HG03460 (cell line): ENCODE data around the gene COL20A1.

ENCODE experiments used
- ATAC-seq: cut with Tn5 transposase; IDR thresholded peaks from one replicate; pipeline ENCODE4 v1.9.1; 2021; ENCODE audit not compliant: unreplicated experiment

Gene COL20A1

DNA sequence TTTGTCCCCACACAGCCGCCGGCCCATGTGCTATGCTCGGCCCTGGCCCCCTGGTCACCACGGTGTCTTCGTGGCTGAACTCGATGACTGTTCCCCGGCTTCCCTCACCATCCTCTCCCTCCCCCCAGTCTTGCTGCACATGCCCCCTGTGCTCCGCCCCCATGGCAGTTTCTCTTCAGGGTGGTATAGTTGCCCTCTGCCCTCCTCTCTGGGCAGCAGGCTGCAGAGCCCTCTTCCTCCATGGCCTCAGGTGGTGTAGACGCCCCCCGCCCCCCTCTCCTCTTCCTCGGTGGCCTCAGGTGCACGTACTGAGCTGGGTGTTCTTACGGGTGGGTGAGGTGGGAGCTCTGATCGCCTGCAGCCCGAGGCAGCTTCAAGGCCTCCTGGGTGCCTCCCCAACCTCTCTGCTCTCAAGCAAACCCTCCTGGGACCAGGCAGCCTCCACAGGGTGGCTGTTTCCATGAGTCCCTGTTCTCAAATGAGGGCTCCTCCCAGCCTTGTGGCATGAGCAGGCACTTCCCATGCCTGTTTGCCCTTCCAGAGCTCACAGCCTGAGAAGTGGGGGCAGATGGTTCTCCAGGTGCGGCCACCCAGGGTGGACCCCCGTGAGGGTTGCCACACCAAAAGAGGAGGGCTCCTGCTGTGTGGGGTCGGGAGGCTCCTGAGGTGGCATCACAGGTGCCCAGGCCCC lies 24.8 kb downstream of the COL20A1 start:
- no peak for ATAC-seq

GRCh38 chr20:63318391-63319163 lies 25.6 kb downstream of the COL20A1 start:
- ATAC-seq = no peak

- ATAC-seq = no peak
Measured at GRCh38 chr20:63319164-63320040, 26.4 kb downstream of the COL20A1 start.

DNA sequence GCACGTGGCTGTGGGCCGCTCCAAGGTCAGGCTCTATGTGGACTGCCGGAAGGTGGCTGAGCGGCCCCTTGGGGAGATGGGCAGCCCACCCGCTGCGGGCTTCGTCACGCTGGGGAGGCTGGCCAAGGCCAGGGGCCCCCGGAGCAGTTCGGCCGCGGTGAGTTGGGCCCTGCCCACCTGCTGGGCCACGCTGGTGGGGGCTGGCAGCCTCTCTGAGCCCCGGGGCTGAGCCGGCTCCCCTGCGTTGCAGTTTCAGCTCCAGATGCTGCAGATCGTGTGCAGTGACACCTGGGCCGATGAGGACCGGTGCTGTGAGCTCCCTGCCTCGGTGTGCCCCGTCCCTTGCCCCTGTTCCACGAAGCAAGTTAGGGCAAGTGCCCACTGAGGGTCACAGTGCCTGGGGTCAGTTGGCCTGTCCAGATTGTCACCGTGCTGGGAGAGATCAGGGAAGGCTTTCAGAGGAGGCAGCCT lies 27.1 kb downstream of the COL20A1 start:
- ATAC-seq = no peak

GRCh38 chr20:63320616-63321147 lies 27.7 kb downstream of the COL20A1 start:
- ATAC-seq = no peak

GRCh38 chr20:63321148-63321831 lies 28.3 kb downstream of the COL20A1 start:
- ATAC-seq = no peak

DNA sequence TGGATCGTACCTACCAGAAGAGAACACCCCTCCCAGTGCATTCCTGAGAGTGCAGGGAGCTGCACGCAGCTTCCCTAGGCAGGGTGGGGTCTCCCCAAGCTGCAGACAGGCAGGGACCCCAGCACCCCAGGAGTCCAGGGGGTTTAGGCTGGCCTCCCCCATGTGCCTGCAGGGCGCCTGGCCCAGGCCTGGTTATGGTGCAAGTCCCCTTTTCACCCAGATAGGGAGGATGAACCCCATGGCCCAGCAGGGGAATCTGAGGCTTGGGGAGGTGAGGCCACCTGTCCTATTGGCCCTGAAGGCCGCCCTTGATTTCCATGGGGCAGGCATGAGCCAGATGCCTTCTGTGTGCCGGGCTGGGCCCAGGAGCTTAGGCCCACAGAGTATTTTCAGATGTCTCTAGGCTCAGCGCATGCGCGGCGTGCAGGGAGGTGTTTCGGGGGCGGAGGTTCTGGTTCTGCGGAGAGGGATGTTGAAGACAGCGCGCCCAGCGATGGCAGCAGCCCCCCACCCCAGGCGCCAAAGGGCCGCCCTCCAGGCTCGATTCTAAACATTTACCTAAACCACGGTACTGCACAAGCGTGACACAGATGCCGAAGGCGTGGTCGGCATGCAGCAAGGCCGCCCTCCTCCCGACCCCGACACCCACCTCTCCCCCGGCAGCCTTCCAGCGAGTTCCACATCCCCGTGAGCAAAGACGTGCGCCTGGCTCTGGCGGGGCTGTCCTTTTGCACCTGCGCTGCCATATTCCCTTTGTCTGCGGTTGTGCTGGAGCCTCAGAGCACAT lies 29.4 kb downstream of the COL20A1 start:
- no peak for ATAC-seq

DNA sequence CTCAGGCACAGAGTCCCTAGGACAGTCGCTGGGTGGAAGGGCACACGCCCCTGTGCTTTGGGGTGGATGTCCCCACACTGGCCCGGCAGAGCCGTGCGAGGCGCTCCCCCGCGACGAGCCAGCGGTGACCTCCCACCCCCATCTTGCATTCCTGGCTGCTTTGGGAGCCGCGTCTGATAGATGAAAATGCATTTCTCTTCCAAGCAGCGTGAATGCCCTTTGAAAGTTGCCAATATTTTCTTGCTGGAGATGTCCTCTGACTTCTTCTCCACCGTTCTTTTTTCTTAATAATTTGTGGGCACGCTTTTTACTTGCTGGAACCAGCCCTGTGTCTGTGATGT lies 29.9 kb downstream of the COL20A1 start:
- no peak for ATAC-seq

DNA sequence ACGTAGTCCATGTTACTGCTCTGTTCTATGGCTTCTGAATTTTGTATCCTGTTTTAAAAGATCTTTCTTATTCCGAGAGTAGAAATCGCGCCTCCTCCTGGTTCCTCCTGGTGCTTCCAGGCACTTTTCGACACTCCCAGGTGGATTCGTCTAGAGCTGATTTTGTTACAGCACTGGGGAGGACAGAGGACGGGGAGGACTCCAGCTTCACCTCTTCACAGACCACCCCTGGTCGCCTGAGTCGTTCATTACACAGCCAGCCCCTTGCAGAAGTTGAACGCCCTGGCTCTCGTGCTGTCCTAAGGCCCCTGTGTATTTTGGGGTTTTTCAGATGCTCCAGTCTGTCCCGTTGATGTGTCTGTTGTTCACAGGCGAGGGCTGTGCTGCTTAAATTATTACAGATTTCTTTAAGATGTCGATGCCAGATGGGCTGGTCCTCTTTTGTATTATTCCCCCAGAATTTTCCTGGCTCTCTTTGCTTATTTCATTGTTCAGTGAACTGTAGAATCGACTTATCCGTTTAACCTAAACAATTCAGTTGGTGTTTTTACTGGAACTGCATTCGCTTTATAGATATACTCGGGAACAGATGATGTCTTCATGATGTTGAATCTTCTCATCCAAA lies 30.5 kb downstream of the COL20A1 start:
- no peak for ATAC-seq

DNA sequence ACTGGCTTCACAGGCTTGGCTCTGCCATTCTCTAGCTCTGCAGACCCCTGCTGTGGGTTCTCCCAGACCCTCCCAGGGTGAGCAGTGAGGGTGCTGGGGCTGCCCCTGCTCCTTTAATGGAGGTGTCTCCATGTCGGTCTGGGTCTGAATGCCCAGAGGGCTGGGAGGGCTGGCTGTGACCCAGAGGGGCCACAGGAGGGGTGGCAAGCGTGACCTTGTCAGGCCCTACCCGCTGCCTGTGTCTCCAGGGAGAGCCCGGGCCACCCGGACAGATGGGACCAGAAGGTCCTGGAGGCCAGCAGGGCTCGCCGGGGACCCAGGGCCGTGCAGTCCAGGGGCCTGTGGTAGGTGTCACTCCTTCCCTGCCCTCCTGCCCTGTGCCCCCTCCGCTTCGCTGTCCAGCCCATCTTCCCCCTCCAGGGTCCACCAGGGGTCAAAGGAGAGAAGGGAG lies 32.1 kb downstream of the COL20A1 start:
- ATAC-seq = no peak

- no peak for ATAC-seq
Measured at GRCh38 chr20:63325554-63326313, 32.7 kb downstream of the COL20A1 start.

DNA sequence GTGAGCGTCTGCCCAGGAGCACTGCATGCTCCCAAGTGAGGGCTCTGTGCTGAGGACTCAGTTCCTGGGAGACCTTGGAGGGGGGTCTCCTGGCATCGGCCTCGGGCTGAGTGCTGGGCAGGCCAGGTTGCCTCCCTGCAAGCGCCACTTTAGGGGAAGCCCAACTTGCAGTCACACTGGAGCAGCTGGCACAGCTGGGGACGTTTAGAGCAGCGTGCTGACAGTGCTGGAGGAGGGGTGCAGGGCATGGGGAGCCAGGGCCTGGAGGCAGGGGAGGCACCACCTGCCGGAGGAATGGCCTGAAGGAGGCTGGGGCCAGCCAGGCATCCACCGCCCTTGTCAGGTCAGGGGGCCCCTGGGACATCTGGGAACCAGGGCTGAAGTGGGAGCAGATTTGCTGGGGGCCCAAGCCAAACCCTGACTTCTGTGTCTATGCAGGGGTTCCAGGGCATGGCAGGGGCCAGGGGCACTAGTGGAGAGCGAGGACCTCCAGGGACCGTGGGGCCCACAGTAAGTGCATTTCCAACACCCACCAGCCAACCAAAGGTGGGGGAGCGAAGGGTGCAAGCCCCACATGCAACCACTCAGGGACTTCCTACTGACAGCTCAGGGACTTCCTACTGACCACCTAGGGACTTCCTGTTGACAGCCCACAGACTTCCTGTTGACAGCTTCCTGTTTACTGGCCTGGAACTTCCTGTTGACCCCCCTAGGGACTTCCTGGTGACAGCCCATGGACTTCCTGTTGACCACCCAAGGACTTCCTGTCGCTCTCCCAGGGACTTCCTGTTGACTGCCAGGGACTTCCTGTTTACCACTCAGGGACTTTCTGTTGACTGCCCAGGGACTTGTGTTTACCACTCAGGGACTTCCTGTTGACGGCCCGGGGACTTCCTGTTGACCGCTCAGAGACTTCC lies 33.6 kb downstream of the COL20A1 start:
- ATAC-seq = no peak

GRCh38 chr20:63327231-63327745 lies 34.3 kb downstream of the COL20A1 start:
- ATAC-seq = no peak

DNA sequence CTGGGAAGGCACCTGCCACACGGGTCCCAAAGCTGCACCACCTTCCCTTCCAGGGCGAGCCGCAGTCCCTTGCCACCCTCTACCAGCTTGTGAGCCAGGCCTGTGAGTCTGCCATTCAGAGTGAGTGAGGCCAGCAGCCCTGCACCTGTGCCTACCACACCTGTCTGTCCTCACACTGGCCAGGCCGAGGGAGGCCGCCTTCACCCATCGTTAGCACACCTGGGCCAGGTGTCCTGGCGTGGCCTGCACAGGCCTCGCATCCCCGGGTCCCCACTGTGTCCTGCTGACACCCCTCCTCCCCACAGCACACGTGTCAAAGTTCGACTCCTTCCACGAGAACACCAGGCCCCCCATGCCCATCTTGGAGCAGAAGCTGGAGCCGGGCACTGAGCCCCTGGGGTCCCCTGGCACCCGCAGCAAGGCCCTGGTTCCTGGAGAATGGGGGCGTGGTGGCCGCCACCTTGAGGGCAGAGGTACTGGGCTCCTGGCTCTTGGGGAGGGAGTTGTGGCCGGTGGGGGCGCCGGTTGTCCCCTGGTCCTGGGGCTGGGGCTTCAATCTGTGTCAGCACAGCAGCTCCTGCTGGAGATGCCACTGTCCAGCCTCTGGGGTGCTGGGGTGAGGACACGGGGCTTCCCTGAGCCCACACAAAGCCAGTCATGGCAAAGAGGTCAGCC lies 35.2 kb downstream of the COL20A1 start:
- ATAC-seq = no peak

- no peak for ATAC-seq
Measured at GRCh38 chr20:63328718-63329275, 35.8 kb downstream of the COL20A1 start.

- no peak for ATAC-seq
Measured at GRCh38 chr20:63329331-63330083, 36.5 kb downstream of the COL20A1 start.
